HT1080 (cell line): Measurements from ENCODE around the gene PTCRA. TPM values are rescaled to one million over a fixed set of nuclear protein-coding genes. Genes with fewer than 3 reads are reported as not detected.
"Not testable (repeated sequence)": the region's sequence is repeated elsewhere in the genome, so short reads cannot be mapped to it uniquely, and the experiment has no call there.

ENCODE experiments used
- DNase-seq: peaks from one replicate; pipeline ENCODE4 v3.0.0-alpha.2; 2015; ENCODE audit warnings: low read depth
- total RNA-seq: library from RNA; depleted of rRNA; stranded (reverse); fragments of >200 nt; shearing (Covaris generic); gene quantifications from 2 replicates; pipeline ENCODE4 v1.2.3, GENCODE V29; 2014

Gene PTCRA
- total RNA-seq, 1 experiment from 2014 or later, result not detected

DNA sequence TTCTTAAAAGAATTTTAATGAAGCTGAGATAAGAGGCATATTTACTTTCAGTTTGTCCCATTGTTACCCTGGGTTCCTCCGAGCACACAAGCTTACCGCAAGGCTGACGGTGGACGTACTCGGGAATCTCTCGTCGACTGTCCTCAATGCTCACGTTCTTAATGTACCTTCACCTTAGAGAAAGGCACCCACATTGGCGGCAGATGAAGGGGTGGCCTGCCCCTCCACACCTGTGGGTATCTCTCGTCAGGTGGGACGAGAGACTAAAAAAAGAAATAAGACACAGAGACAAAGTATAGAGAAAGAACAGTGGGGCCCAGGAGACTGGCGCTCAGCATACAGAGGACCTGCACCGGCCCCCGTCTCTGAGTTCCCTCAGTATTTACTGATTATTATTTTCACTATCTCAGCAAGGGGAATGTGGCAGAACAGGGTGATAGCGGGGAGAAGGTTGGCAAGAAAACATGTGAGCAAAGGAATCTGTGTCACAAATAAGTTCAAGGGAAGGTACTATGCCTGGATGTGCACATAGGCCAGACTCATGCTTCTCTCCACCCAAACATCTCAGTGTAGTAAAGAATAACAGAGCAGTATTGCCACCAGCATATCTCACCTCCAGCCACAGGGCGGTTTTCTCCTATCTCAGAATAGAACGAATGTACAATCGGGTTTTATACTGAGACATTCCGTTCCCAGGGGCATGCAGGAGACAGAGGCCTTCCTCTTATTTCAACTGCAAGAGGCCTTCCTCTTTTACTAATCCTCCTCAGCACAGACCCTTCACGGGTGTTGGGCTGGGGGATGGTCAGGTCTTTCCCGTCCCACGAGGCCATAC is 13.2 kb upstream of the PTCRA start:
- not testable (repeated sequence) for DNase-seq

DNA sequence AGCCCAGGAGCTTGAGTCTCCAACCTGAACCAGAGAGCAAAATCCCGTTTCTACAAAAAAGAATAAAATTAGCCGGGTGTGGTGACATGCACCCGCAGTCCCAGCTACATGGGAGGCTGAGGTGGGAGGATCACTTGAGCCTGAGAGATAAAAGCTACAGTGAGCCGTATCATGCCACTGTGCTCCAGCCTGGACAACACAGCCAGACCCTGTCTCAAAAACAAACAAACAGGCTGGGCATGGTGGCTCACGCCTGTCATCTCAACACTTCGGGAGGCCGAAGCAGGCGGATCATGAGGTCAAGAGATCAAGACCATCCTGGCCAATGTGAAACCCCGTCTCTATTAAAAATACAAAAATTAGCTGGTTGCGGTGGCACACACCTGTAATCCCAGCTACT is 11.4 kb upstream of the PTCRA start:
- DNase-seq, result no peak

DNA sequence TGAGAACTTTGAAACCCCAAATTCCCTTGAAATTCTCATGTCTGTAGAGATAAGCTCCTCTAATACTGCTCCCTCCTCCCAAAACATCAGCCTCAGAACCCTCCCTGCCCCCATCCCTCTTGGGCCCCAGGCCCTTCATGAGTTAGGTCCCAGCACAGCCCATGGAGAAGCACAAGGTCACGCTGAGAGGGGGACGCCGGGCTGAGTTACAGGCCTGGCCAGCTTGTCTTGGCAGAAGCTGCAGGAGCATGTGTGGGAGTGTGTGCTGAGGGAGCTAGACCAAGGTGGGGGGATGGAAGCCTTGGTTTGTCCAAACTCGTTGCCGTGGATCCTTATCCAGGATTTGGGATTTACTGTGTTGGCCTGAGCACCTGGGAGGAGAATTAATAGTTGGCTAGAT is 8.5 kb upstream of the PTCRA start:
- no peak for DNase-seq

DNA sequence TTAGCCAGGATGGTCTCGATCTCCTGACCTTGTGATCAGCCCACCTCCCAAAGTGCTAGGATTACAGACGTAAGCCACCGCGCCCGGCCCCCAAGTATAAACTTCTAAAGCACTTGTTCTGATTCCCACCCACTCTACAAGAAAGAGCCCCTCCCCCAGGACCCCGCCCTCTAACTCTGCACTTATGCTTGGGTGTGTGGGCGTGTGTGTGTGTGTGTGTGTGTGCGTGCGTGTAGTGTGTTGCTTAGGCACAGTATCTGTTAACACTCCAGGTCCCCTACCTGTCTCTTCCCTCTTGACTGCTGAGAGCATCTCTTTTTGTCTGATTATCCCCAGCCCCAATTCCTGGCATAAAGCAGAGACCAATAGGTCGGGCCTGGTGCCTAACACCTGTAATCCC is 6.0 kb upstream of the PTCRA start:
- no peak for DNase-seq

DNA sequence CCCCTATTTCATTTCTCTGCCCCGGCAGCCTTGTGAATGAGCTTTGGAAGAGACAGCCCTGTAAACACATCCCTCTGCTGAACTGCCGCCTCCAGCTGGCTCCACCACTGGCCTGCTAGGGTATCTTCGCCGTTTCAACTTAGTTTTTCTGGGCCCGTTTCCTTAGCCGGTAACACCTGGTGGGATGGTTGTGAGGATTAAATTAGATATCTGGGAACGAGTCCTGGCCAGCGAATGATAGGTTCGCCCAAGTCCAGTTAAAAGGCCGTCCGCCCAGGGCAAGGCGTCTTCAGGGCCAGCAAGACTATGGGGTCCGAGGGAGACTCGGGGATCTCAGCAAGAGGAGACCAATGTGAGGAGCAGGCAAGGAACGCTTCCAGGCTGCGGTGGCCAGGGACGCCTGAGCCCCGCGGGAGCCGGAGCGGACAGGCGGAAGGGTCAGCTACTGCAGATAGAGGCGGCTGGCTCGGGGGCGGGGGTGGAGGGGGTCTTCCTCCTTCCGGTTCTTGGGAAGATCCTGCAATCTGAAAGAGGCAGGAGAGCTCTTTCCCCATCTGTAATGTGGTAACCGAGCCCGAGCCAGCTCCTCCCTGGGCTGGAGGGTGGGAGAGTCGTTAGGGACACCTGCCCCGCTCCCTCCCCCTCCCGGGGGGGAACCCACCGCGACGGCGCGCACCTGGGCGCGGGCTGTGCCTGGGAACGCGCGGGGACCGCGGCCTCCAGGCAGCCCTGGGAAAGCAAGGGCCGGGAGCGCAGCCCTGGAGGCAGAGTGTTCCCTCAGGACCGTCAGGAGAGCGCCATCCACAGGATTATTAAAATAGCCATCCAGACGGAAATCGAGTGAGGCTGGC is 4.5 kb upstream of the PTCRA start:
- no peak for DNase-seq

DNA sequence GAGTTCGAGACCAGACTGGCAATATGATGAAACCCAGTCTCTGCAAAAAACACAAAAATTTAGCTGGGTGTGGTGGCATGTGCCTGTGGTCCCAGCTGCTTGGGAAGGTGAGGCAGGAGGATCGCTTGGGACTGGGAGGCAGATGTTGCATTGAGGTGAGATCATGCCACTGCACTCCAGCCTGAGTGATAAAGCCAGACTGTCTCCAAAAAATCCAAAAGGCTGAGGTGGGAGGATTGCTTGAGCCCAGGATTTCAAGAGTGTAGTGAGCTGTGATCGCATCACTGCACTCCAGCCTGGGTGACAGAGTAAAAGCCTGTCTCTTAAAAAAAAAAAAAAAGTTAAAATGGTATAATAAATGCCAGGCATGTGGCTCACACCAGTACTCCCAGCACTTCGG is 1.3 kb upstream of the PTCRA start:
- DNase-seq, result no peak

DNA sequence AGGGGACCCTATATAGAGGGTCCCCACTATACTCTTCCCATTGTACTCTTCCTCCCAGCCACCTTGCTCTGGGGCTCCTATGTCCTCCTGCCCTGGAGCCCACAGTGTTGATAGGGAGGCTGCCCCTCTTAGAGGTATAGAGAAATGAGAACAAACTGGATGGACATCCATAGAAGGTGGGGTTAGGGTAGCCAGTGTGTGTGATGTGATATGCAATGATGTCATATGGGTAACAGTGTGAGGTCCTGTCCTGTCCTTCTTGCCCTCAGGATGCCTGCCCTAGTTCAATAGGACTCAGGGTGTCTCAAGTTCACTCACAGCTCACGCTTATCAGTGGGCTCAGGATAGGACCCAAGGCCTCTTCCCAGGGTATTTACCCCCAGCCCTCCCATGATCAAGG is 435 bp downstream of the PTCRA start:
- no peak for DNase-seq

DNA sequence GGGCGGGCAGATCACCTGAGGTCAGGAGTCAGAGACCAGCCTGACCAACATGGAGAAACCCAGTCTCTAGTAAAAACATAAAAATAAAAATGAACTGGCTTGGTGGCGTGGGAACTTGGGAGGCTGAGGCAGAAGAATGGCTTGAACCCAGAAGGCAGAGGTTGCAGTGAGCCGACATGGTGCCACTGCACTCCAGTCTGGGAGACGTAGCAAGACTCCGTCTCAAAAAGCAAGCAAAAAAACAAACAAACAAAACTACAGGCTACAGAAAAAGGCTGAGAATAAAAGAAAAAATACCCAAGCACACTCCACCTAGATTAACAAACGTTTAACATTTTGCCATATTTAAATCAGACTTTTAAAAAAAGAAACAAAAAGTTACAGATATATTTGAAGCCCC is 5.9 kb downstream of the PTCRA start:
- DNase-seq, result no peak

DNA sequence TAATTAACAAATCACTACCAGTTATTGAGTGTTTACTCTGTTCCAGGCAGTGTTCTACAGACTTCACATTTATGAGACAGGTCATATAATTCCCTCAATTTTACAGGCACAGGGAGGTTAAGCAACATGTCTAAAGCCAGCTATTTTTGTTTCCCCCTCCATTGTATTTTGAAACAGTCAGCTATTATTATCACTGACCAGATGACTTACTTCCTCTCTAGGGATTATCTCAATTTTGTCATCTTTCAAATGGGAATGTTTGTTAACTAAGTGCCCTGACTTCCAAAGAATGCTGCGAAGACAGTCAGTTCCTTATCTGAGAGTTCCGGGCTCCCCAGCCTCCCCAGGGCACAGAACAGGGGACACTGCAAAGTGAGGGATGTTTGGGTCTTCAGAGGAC is 7.8 kb downstream of the PTCRA start:
- DNase-seq, result peak; percentile 36

DNA sequence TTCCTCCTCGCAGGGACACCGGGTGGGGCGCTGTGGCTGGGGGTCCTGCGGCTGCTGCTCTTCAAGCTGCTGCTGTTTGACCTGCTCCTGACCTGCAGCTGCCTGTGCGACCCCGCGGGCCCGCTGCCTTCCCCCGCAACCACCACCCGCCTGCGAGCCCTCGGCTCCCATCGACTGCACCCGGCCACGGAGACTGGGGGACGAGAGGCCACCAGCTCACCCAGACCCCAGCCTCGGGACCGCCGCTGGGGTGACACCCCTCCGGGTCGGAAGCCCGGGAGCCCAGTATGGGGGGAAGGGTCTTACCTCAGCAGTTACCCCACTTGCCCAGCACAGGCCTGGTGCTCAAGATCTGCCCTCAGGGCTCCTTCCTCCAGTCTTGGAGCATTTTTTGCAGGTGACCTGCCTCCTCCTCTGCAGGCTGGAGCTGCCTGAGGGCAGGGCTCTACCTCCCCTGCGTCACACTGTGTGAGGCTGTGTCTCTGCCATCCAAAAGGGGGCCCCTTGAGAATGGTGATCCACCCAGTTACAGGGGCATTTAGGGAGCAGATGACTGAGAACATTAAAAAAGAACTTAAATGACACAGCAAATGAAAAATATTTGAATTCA is 9.5 kb downstream of the PTCRA start:
- DNase-seq, result no peak

DNA sequence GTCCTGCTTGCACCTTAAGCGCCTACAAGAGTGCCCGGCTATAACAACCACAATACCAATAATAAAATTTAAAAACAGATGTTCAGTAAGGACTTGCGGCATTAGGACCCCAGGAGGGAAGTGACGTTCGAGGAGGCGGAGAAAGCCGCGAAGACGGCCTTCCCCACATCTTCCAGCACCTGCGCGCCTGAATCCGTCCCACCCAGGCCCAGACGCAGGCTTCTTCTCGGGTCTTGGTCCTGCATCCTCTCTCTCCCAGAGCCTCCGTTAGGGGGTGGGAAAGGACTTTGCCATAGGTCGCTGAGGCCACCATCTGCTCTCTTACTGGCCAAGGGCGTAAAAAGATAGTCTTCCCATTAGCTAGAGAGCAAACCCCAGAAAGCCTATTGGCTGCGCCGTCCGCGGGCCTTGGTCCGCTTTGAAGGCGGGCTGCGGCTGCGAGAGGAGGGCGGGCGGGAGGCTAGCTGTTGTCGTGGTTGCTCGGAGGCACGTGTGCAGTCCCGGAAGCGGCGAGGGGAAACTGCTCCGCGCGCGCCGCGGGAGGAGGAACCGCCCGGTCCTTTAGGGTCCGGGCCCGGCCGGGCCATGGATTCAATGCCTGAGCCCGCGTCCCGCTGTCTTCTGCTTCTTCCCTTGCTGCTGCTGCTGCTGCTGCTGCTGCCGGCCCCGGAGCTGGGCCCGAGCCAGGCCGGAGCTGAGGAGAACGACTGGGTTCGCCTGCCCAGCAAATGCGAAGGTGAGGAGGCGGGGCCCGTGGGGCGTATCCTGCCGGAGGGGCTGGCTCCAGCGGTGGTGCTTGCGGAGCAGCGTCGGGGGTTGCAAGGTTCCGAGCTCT is 13.3 kb downstream of the PTCRA start, which contains the start of gene CNPY3:
CNPY3 (plus strand) TSS at position 495 of the 835 bp plus-strand sequence; CDS start at position 586, 91 bp downstream.
- DNase-seq, result peak; percentile 100

DNA sequence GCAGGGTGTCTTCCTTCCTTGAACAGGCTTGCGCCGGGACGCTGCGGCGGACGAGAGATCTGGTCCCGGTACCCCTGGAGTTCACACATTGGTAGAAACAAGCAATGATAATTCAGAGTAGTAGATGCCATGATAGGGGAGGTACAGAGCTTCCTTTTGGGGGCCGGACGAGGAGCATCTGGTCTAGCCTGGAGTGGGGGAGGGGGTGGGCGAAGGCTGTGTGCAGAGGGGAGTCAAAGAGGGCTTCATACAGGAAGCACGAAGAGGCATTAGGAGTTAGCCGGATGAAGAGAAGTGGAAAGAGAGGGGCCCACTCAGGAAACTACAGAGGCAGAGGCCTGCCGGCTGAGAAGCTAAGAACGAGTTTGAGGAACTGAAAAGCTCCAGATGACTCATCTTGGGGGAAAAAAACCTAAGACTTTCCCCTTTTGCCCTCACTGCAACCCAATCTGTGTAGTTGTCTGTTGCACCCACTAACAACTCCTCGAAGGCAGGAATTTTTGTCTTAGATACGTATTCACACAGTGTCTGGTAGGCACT is 14.0 kb downstream of the PTCRA start:
- peak; percentile 77 for DNase-seq

DNA sequence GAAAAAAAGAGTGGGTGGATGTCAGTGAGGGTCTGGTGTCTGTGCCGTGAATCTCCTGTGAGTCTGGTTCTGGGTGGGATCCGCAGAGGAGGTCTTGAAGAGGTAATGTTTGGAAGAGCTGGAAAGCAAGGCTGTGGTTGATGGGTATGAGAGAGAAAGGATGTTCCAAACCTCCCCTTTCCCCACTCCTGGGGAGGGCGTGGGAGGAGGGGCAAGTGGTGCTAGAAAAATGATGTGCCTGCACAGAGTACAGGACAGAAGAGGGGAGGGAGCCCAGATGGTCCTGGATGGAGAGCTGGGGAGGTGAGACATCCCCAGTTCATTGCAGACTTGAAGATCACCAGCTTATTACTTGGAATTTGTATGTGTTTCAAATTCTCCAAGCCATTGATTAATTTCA is 16.6 kb downstream of the PTCRA start:
- no peak for DNase-seq

DNA sequence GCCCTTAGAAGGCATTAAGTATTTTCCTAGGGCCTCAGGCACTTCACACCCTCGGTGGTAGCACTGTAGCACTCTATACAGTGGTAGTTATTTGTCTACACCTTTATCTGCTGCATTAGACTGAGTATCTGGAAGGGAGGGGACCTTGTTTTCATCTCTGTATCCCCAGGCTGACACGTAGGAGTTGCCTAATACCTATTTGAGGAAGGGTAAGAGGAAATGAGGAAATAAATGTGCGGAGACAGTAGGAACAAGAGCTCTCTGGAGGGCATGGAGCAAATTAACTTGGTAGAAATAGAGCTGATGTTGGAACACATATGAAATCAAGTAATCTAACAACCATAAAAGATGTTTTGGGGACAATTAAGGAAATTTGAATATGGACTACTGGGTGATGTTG is 17.4 kb downstream of the PTCRA start:
- no peak for DNase-seq

DNA sequence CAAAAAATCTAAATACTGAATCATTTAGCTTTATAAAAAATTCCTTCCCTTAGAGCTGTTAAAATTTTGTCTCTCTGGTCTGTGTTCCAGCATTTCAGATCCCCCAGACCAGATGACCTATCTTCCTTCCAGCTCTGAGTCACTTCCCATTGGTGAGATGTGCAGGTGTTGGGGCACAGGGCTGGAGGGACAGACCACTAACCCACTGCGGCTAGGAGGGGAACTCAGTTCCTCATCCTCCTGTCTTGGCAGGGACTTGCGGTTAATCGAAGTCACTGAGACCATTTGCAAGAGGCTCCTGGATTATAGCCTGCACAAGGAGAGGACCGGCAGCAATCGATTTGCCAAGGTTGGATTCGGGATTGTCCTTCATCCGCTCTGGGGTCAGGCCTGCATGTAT is 19.5 kb downstream of the PTCRA start:
- DNase-seq, result no peak

DNA sequence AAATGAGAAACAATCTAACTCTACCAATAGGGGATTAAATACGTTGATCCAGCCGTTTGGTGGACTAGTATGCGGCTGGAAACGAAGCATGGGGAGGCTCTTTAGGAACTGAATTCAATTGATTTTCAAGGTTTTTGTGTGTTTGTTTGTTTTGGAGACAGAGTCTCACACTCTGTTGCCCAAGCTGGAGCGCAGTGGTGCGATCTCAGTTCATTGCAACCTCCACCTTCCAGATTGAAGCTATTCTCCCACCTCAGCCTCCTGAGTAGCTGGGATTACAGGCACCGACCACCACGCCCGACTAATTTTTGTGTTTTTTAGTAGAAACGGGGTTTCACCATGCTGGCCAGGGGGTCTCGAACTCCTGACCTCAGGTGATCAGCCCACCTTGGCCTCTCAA is 20.5 kb downstream of the PTCRA start:
- DNase-seq, result no peak

DNA sequence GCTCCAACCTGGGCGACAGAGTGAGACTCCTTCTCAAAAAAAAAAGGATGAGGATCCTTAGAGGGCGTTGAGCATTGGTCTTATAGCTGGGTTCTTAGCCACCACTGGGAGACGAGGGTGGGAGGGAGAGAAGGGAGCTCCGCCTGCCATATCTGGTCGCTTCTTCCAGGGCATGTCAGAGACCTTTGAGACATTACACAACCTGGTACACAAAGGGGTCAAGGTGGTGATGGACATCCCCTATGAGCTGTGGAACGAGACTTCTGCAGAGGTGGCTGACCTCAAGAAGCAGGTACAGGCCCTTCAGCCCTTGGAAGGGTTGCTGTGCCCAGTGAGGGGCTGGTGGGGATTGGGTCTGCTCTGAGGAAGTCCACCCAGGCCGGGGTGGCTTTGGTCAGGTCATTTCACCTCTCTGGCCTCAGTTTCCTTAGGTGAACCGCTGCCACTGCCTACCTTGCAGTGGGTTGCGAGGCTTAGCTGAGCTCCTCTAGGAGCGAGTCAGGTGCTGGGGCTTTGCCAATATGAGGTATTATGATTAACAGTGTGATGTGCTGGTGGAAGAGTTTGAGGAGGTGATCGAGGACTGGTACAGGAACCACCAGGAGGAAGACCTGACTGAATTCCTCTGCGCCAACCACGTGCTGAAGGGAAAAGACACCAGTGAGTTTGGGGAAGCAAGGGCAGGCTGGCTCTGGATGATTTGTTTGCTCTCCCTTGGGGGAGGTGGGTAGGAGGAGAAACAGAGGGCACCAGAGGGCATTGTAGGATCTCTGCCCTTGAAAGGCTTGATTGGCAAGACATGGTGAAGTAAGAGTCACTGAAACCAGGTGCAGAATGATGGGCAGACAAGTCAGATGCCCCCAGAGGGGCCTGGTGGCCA is 21.9 kb downstream of the PTCRA start:
- DNase-seq, result no peak

DNA sequence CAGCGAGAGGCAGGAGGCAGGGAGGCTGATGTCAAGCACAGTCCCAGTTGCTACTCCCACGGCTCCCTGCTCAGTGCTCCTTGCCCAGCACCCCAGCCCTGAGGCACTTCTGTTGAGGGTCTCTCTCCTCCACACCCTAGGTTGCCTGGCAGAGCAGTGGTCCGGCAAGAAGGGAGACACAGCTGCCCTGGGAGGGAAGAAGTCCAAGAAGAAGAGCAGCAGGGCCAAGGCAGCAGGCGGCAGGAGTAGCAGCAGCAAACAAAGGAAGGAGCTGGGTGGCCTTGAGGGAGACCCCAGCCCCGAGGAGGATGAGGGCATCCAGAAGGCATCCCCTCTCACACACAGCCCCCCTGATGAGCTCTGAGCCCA is 22.6 kb downstream of the PTCRA start:
- DNase-seq, result no peak

DNA sequence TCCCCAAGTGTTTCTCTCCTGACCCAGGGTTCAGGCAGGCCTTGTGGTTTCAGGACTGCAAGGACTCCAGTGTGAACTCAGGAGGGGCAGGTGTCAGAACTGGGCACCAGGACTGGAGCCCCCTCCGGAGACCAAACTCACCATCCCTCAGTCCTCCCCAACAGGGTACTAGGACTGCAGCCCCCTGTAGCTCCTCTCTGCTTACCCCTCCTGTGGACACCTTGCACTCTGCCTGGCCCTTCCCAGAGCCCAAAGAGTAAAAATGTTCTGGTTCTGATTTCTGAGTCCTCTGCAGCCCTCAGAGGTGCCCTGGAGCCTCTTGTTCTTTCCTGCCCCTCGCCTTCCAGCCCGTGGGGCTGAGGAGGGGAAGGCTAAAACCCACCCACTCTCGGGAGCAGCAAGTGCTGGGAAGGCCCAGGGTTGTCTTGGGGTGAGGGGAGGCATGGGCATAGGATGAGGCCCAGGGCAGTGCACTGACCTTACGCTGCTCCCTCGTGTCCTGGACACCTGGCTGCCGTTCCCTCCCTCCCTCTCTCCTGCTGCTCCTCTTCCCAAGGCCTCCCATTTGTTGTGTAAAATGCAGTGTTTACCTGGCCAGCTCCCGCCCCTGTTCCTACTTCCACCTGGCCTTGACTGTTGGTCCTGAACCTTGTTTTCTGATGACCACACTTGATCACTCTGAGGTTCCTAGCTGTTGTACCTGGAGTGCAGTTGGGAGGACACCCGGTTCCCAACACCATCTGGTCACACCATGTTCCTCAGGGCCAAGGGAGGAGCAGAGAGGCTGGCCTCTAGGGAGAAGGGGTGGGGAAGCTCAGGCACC is 23.3 kb downstream of the PTCRA start:
- no peak for DNase-seq
